ENCODE data around the gene B4GALT1. TPM values are rescaled to one million over a fixed set of nuclear protein-coding genes. Genes with fewer than 3 reads are reported as not detected.

B4GALT1 gene
- total and polyA plus RNA-seq, 2 of the 8 experiments (the other 6 are each of a cell fraction or from before 2014, with no cell fraction given), result 12.8 to 18.2 TPM

GRCh38 chr9:33125871-33126823 lies 41.0 kb downstream of the B4GALT1 start:
- no peak overlapping the region for H2BK5ac ChIP-seq (ENCODE audit: low read depth, low read length)
- TF ChIP-seq BRCA1 (IDR thresholded peaks at IDR 0.05; ENCODE audit: low read depth, low read length) (peak; percentile 92), YY1 (IDR thresholded peaks at IDR 0.05; ENCODE audit: low read depth, low read length) (no peak)
- H3K27ac ChIP-seq (ENCODE audit: low read depth, low read length), result no peak overlapping the region
- H3K23ac ChIP-seq (ENCODE audit: insufficient read length), result no peak overlapping the region
- no peak overlapping the region for H2AFZ ChIP-seq (ENCODE audit: low read length)
- no peak overlapping the region for H4K8ac ChIP-seq (ENCODE audit: extremely low read depth, insufficient read depth, low read length)
- no peak overlapping the region for H2BK15ac ChIP-seq (ENCODE audit: low read length)
- no peak overlapping the region for H3K4me2 ChIP-seq (ENCODE audit: insufficient read depth in 1 of 2, low read depth in 2 of 2, low read length in 2 of 2)
- H2AK5ac ChIP-seq (ENCODE audit: low read depth, low read length), result peak overlapping the region; percentile 96; the same call in 1 of the 2 replicates
- H4K5ac ChIP-seq (ENCODE audit: insufficient read length, low read depth, low read length), result no peak overlapping the region
- no peaks in the 10 kb centered on the region for H3K79me2 ChIP-seq (ENCODE audit: control insufficient read depth in 1 of 2, insufficient read depth in 2 of 2, low read length in 2 of 2)
- ChIA-PET POLR2A (ENCODE audit: partially characterized antibody) (interaction anchor here (3.5 kb wide), 1 partner anchor 101 kb away, joined by 14 read pairs; the partner anchor contains the start of gene DNAJA1), CTCF (ENCODE audit: partially characterized antibody) (interaction anchor here (0.6 to 1.3 kb wide), 7 partner anchors 11 to 147 kb away, joined by 3 to 4 read pairs (median 4); no protein-coding TSS in a partner anchor)
- no peaks in the 10 kb centered on the region for H3K79me1 ChIP-seq (ENCODE audit: low read depth, low read length)
- H2BK120ac ChIP-seq (replicated peaks; ENCODE audit: low read depth, low read length), result no peak overlapping the region
- no peak overlapping the region for H3K18ac ChIP-seq (ENCODE audit: extremely low read depth, low read length)
- H3K27me3 ChIP-seq (replicated peaks in 1 of 4; ENCODE audit: control insufficient read depth in 3 of 4, extremely low read depth in 1 of 4, insufficient read depth in 3 of 4, low read length in 3 of 4), result no peaks in the 10 kb centered on the region
- no peak overlapping the region for H2BK20ac ChIP-seq (ENCODE audit: low read length)
- no peak overlapping the region for H3K56ac ChIP-seq (replicated peaks; ENCODE audit: insufficient read length, low read depth, low read length)
- H3K36me3 ChIP-seq (ENCODE audit: control insufficient read depth in 2 of 4, insufficient read depth in 4 of 4, low read length in 3 of 4), result no peaks in the 10 kb centered on the region
- no peak for FAIRE-seq
- no peaks in the 10 kb centered on the region; a peak in 1 of 4 replicates for H3K9me3 ChIP-seq (ENCODE audit: insufficient read depth in 2 of 2, low read depth in 1 of 2, low read length in 1 of 2)
- no peak overlapping the region for H3K4ac ChIP-seq (replicated peaks; ENCODE audit: insufficient read length, low read depth, low read length)
- H3K14ac ChIP-seq (ENCODE audit: insufficient read length), result no peak overlapping the region
- H4K91ac ChIP-seq (replicated peaks; ENCODE audit: insufficient read length, low read length), result no peak overlapping the region
- peaks cover 0 to 3% (median 0%) of the 10 kb centered on the region in 4 experiments; a peak in 1 of 7 replicates for H3K4me1 ChIP-seq (replicated peaks in 1 of 4; ENCODE audit: control insufficient read depth in 3 of 4, insufficient read depth in 4 of 4, low read length in 3 of 4)
- H3K9ac ChIP-seq (replicated peaks in 1 of 4; ENCODE audit: extremely low read depth in 1 of 4, low read depth in 3 of 4, low read length in 3 of 4), result no peak overlapping the region
- H3K23me2 ChIP-seq (ENCODE audit: low read depth, low read length), result no peaks in the 10 kb centered on the region
- peaks cover 2% of the 10 kb centered on the region in 2 experiments for H4K20me1 ChIP-seq (replicated peaks in 1 of 2; ENCODE audit: control insufficient read depth in 1 of 2, insufficient read depth in 2 of 2, low read length in 2 of 2)
- H2BK12ac ChIP-seq (ENCODE audit: low read depth, low read length), result 0 out of 2 replicates have a peak overlapping the region, but pooled peaks have one; percentile 17
- no peak for DNase-seq (ENCODE audit: low read depth in 1 of 2, low spot score in 2 of 2)
- H3K4me3 ChIP-seq (ENCODE audit: extremely low read depth in 1 of 4, insufficient read depth in 2 of 4, low read depth in 3 of 4, low read length in 4 of 4), result no peak overlapping the region
- WGBS, 2 experiments (ENCODE audit: extremely low coverage in 1 of 2, insufficient coverage in 1 of 2, insufficient read length in 1 of 2, insufficient replicate concordance in 2 of 2, low coverage in 1 of 2, low lambda C conversion rate in 2 of 2, missing lambda C conversion rate in 1 of 2), result 88% methylated on average over 8 of the region's 8 CpGs; no CpG with 5 or more reads in 1 of the 2 experiments
